ENCODE results near the gene OSBPL5. TPM values are rescaled to one million over a fixed set of nuclear protein-coding genes. Genes with fewer than 3 reads are reported as not detected.

Gene OSBPL5
- total and polyA plus RNA-seq, 2 donors from 2014 or later = 8.5 to 63.0 TPM

- H3K9me3 ChIP-seq (ENCODE audit: control insufficient read depth in 2 of 3, insufficient read depth in 1 of 3, low read length in 3 of 3) = no peaks in the 10 kb centered on the region
- no peaks in the 10 kb centered on the region for H3K36me3 ChIP-seq (ENCODE audit: control insufficient read depth in 2 of 3, insufficient read depth in 3 of 3, low read length in 3 of 3)
- no peaks in the 10 kb centered on the region for H3K27me3 ChIP-seq (ENCODE audit: control insufficient read depth, insufficient read depth, low read length)
- no peak overlapping the region for H3K9ac ChIP-seq (ENCODE audit: low read length in 3 of 3)
- no peak for TF ChIP-seq CTCF (IDR thresholded peaks at IDR 0.05; ENCODE audit: borderline replicate concordance, extremely low read depth, insufficient read depth)
- H3K4me3 ChIP-seq (ENCODE audit: low read length in 3 of 3) = no peak overlapping the region
- H3K4me1 ChIP-seq (ENCODE audit: control insufficient read depth in 2 of 3, insufficient read depth in 2 of 3, low read depth in 1 of 3, low read length in 3 of 3) = peaks cover 0 to 18% (median 16%) of the 10 kb centered on the region in 3 donors
- FAIRE-seq (no peak), DNase-seq (no peak)
- intact Hi-C loops (cut with DNase I) = no loop called here
- no peak overlapping the region for H3K27ac ChIP-seq (ENCODE audit: low read depth in 2 of 2, low read length in 2 of 2)
Observed at GRCh38 chr11:3150726-3151125, 14.4 kb downstream of the OSBPL5 start.

- Histone ChIP-seq H3K9me3 (ENCODE audit: control insufficient read depth in 2 of 3, insufficient read depth in 1 of 3, low read length in 3 of 3) (no peaks in the 10 kb centered on the region), H3K4me3 (ENCODE audit: low read length in 3 of 3) (no peak overlapping the region), H3K9ac (ENCODE audit: low read length in 3 of 3) (no peak overlapping the region), H3K27me3 (ENCODE audit: control insufficient read depth, insufficient read depth, low read length) (no peaks in the 10 kb centered on the region), H3K27ac (ENCODE audit: low read depth in 2 of 2, low read length in 2 of 2) (no peak overlapping the region), H3K36me3 (ENCODE audit: control insufficient read depth in 2 of 3, insufficient read depth in 3 of 3, low read length in 3 of 3) (no peaks in the 10 kb centered on the region), H3K4me1 (ENCODE audit: control insufficient read depth in 2 of 3, insufficient read depth in 2 of 3, low read depth in 1 of 3, low read length in 3 of 3) (peaks cover 0 to 18% (median 15%) of the 10 kb centered on the region in 3 donors)
- DNase-seq (no peak), FAIRE-seq (no peak)
- no peak for TF ChIP-seq CTCF (IDR thresholded peaks at IDR 0.05; ENCODE audit: borderline replicate concordance, extremely low read depth, insufficient read depth)
- intact Hi-C loops (cut with DNase I) = no loop called here
Observed at GRCh38 chr11:3149852-3150188, 15.3 kb downstream of the OSBPL5 start.

GRCh38 chr11:3148990-3149851 lies 15.9 kb downstream of the OSBPL5 start:
- no peak for TF ChIP-seq CTCF (IDR thresholded peaks at IDR 0.05; ENCODE audit: borderline replicate concordance, extremely low read depth, insufficient read depth)
- no peaks in the 10 kb centered on the region for H3K27me3 ChIP-seq (ENCODE audit: control insufficient read depth, insufficient read depth, low read length)
- no peaks in the 10 kb centered on the region for H3K36me3 ChIP-seq (ENCODE audit: control insufficient read depth in 2 of 3, insufficient read depth in 3 of 3, low read length in 3 of 3)
- no peak overlapping the region for H3K4me3 ChIP-seq (ENCODE audit: low read length in 3 of 3)
- H3K27ac ChIP-seq (ENCODE audit: low read depth in 2 of 2, low read length in 2 of 2) = no peak overlapping the region
- H3K9ac ChIP-seq (ENCODE audit: low read length in 3 of 3) = no peak overlapping the region
- no peak for FAIRE-seq
- H3K4me1 ChIP-seq (ENCODE audit: control insufficient read depth in 2 of 3, insufficient read depth in 2 of 3, low read depth in 1 of 3, low read length in 3 of 3) = peaks cover 0 to 15% (median 14%) of the 10 kb centered on the region in 3 donors
- H3K9me3 ChIP-seq (ENCODE audit: control insufficient read depth in 2 of 3, insufficient read depth in 1 of 3, low read length in 3 of 3) = no peaks in the 10 kb centered on the region
- DNase-seq = no peak
- intact Hi-C loops (cut with DNase I) = no loop called here
